ENCODE data around the gene ZFAND3.

GRCh38 chr6:37804586-37804985 lies 14.9 kb upstream of the ZFAND3 start:
- TF ChIP-seq EZH2 (IDR thresholded peaks at IDR 0.05; ENCODE audit: low read length, missing control alignments) (no peak), CTCF (conservative IDR thresholded peaks at IDR 0.05 in 1 of 2, IDR thresholded peaks at IDR 0.05 in 1 of 2; ENCODE audit: low read depth in 1 of 2, low read length in 2 of 2) (no peak)

Data from fibroblast of lung (primary cell).